RWPE2 (cell line): ENCODE measurements around the gene VLDLR.
A peak's percentile ranks its signal among the peaks of the same experiment; 100 is the strongest.

Source experiments
- ATAC-seq: fragments of 200-7000 bp; cut with Tn5 transposase; 3 replicates; pipeline ENCODE4 v1.9.1; 2021; ENCODE audit warnings: low read depth
- DNase-seq: peaks from one replicate; pipeline ENCODE4 v3.0.0-alpha.2; 2020; ENCODE audit warnings: low spot score
- H3K27ac ChIP-seq: fragments of 450-650 bp; 2 replicates; pipeline ENCODE4 v1.5.1; 2017; ENCODE audit warnings: mild to moderate bottlenecking; ENCODE audit not compliant: poor library complexity, severe bottlenecking
- H3K27me3 ChIP-seq: fragments of 250-450 bp; sonication (Bioruptor Pico); 2 replicates; pipeline ENCODE4 v1.5.1; 2021; ENCODE audit warnings: mild to moderate bottlenecking, moderate library complexity; ENCODE audit not compliant: insufficient read depth, poor library complexity, severe bottlenecking
- H3K36me3 ChIP-seq: fragments of 250-450 bp; sonication (Bioruptor Pico); 2 replicates; pipeline ENCODE4 v1.5.1; 2020; ENCODE audit warnings: low read depth, mild to moderate bottlenecking, moderate library complexity
- H3K4me1 ChIP-seq: fragments of 250-450 bp; sonication (Bioruptor Pico); 2 replicates; pipeline ENCODE4 v1.5.1; 2021; ENCODE audit warnings: mild to moderate bottlenecking, moderate library complexity; ENCODE audit not compliant: insufficient read depth, poor library complexity, severe bottlenecking
- H3K4me3 ChIP-seq: fragments of 250-450 bp; sonication (Bioruptor Pico); 2 replicates; pipeline ENCODE4 v1.5.1; 2021; ENCODE audit warnings: mild to moderate bottlenecking, moderate library complexity; ENCODE audit not compliant: severe bottlenecking
- H3K9me3 ChIP-seq: fragments of 250-450 bp; sonication (Bioruptor Pico); 2 replicates; pipeline ENCODE4 v1.5.1; 2021; ENCODE audit warnings: mild to moderate bottlenecking, moderate library complexity; ENCODE audit not compliant: severe bottlenecking
- TF ChIP-seq, protein P1 (sequence below): fragments of 450-650 bp; IDR thresholded peaks from one replicate; pipeline ENCODE4 v1.5.1; 2017; ENCODE audit warnings: mild to moderate bottlenecking, moderate library complexity; ENCODE audit not compliant: poor library complexity, severe bottlenecking

The VLDLR gene

DNA sequence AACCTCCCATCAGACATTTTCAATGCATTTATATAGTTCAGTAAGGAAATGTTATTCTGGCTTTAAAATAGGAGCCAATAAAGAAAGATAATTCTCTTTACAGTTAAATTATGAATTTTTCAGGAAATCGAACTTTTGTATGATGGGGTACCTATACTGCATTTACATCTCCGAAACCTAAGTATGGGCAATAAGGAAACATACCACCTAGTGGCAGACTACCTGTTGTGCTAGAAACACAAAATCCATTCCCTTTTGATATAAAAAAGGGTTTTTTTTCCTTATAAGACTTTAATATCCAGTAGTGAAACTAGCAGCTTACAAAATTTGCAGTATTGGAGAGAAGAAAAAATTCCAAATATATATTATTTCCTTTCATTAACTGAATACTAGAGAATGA, 21.3 kb upstream of the VLDLR start:
- no peaks in the 10 kb centered on the region for H3K27me3 ChIP-seq
- no peaks in the 10 kb centered on the region for H3K9me3 ChIP-seq
- ATAC-seq (no peak), DNase-seq (no peak)
- no peak overlapping the region for H3K4me3 ChIP-seq
- TF ChIP-seq, protein P1, sequence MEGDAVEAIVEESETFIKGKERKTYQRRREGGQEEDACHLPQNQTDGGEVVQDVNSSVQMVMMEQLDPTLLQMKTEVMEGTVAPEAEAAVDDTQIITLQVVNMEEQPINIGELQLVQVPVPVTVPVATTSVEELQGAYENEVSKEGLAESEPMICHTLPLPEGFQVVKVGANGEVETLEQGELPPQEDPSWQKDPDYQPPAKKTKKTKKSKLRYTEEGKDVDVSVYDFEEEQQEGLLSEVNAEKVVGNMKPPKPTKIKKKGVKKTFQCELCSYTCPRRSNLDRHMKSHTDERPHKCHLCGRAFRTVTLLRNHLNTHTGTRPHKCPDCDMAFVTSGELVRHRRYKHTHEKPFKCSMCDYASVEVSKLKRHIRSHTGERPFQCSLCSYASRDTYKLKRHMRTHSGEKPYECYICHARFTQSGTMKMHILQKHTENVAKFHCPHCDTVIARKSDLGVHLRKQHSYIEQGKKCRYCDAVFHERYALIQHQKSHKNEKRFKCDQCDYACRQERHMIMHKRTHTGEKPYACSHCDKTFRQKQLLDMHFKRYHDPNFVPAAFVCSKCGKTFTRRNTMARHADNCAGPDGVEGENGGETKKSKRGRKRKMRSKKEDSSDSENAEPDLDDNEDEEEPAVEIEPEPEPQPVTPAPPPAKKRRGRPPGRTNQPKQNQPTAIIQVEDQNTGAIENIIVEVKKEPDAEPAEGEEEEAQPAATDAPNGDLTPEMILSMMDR, result peak; percentile 25
- H3K27ac ChIP-seq, result no peak overlapping the region
- H3K4me1 ChIP-seq, result no peaks in the 10 kb centered on the region
- no peaks in the 10 kb centered on the region for H3K36me3 ChIP-seq

DNA sequence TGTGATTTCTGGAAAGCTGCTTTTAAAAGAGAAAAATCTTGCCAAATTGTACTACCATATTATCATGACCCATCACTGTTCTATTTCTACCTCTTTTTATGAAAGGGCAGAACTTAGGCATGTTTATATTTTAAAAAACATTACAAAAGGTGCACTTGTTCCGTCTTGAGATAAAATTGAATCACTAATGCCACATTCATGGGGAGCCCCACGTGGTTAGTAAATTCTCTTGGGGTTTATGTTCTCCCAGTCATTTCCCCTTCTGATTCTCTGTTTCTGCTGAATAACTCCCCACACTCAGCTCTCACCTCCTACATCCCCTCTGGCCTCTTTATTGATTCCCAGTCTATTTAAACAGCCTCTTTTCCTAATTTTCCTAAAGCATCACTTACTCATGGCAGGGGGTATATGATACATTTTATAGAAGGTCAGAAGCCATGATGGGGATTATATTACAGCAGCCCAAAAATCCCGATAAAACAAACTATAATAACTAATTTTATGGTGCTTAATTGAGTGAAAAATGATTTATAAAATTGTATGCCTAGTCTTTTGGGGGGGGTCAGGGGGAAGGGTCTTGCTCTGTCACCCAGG, 19.7 kb upstream of the VLDLR start:
- Histone ChIP-seq H3K27me3 (no peaks in the 10 kb centered on the region), H3K36me3 (no peaks in the 10 kb centered on the region), H3K4me3 (no peak overlapping the region), H3K27ac (no peak overlapping the region), H3K9me3 (no peaks in the 10 kb centered on the region), H3K4me1 (no peaks in the 10 kb centered on the region)
- ATAC-seq (no peak), DNase-seq (no peak)
- TF ChIP-seq, protein P1, result no peak

DNA sequence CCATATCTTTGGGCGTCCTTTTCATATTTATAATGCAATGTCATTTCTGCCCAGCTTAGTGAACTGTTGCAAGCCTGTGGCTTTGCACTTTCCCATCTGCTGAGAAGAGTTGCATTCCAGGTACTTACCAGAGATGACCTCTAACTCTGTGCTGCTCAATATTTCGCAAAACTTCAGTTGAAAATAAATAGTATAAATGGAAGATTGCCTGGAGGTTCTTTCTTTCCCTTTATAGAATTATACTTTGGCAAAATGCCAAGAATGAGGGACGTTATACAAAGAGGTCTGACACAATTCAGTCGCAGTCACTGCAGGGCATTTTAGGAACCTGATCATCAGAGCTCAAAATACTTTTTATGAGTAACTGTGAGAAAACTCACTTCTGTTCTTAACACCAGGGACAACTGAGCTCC, 18.9 kb upstream of the VLDLR start:
- TF ChIP-seq, protein P1, result no peak
- DNase-seq, result no peak
- no peaks in the 10 kb centered on the region for H3K27me3 ChIP-seq
- H3K4me3 ChIP-seq, result no peak overlapping the region
- no peak overlapping the region for H3K27ac ChIP-seq
- no peaks in the 10 kb centered on the region for H3K9me3 ChIP-seq
- ATAC-seq, result no peak
- H3K4me1 ChIP-seq, result no peaks in the 10 kb centered on the region
- H3K36me3 ChIP-seq, result no peaks in the 10 kb centered on the region

DNA sequence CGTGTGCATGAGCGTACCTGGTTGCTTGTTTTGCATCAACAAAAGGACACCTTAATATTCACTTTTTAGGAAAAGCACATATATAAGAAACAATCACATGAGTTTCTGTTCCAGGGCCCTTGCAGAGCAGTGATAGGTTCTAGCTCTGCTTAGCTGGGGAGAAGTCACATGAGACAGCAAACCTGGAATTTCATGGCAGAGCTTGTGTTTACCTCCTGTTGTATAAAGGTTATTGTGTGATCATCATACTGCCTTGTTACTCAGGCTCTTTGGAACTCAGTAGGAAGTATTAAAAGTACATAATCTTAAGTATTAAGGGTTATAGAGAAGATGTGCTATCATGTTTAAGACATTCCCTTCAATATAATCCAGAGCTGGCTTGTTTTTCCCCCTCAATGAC, 18.0 kb upstream of the VLDLR start:
- Histone ChIP-seq H3K4me1 (no peaks in the 10 kb centered on the region), H3K9me3 (no peaks in the 10 kb centered on the region), H3K4me3 (no peak overlapping the region), H3K27ac (no peak overlapping the region), H3K36me3 (no peaks in the 10 kb centered on the region), H3K27me3 (no peaks in the 10 kb centered on the region)
- ATAC-seq (no peak), DNase-seq (no peak)
- TF ChIP-seq, protein P1, result no peak

DNA sequence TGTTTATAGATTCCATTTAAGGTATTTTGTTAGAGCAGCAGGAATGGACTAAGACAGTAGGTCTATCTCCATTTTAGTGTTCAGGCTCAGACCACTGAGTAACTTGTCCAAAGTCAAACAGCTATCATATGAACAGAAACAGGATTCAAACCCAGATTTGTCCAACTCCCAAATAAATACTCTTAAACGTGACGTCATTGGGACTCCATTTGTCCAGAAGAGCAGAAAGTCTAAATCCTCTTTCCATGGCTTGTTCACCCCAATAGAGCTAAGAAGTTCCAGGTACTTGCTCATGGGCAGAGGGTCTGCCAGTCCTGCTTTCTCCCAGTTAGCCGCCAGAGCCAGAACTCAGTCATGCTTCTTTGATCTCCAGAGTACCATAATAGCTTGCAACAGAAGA, 16.3 kb upstream of the VLDLR start:
- H3K9me3 ChIP-seq, result no peaks in the 10 kb centered on the region
- TF ChIP-seq, protein P1, result no peak
- DNase-seq (no peak), ATAC-seq (no peak)
- no peak overlapping the region for H3K4me3 ChIP-seq
- H3K27ac ChIP-seq, result no peak overlapping the region
- no peaks in the 10 kb centered on the region for H3K27me3 ChIP-seq
- no peaks in the 10 kb centered on the region for H3K4me1 ChIP-seq
- no peaks in the 10 kb centered on the region for H3K36me3 ChIP-seq
